Endothelial cell of umbilical vein (primary cell): ENCODE data around the gene KIRREL2. TPM values are rescaled to one million over a fixed set of nuclear protein-coding genes. Genes with fewer than 3 reads are reported as not detected.

Experiments
- BruUV-seq: library from RNA; stranded (reverse); fragments of 400-500 nt; replicated peaks from 2 replicates; lab custom pipeline; 2021; lab: Mats Ljungman, UMichigan
- CTCF ChIA-PET: fragments of 300-600, 350-600 bp; sonication (Branson Sonifier 250); formaldehyde crosslinking; loops from one replicate; lab custom pipeline; 2021; ENCODE audit warnings: antibody characterized with exemption, inconsistent platforms; lab: Charles Lee
- POLR2A ChIA-PET: fragments of 300-600, 350-600 bp; sonication (Branson Sonifier 250); formaldehyde crosslinking; loops from one replicate; lab custom pipeline; 2021; ENCODE audit warnings: antibody characterized with exemption, inconsistent platforms; lab: Charles Lee
- DNase-seq: peaks from one replicate; pipeline ENCODE4 v3.0.0-alpha.2; 2011; ENCODE audit warnings: low read depth, low spot score
- FAIRE-seq: peaks from 2 replicates; lab custom pipeline; 2011; peaks lifted over from hg19 to GRCh38; lab: Jason Lieb, UNC
- H2AFZ ChIP-seq: 2 replicates; pipeline ENCODE4 v1.6.0; 2012; ENCODE audit warnings: low read depth, low read length, control low read depth, inconsistent platforms
- H3K27ac ChIP-seq: 2 replicates; pipeline ENCODE4 v1.5.1; 2011; ENCODE audit warnings: low read depth, mild to moderate bottlenecking, control low read depth, low read length, moderate library complexity; ENCODE audit not compliant: insufficient read depth
- H3K27me3 ChIP-seq, 2 experiments: 2 replicates each; pipeline versions ENCODE4 v1.6.0 to v1.6.1; 2011; ENCODE audit warnings: low read length in 2 of 2, mixed read lengths in 1 of 2; ENCODE audit not compliant: control insufficient read depth in 2 of 2, insufficient read depth in 2 of 2
- H3K36me3 ChIP-seq, 2 experiments: 2 replicates in 1 of 2; 3 replicates in 1 of 2; pipeline ENCODE4 v1.5.1; 2011; ENCODE audit warnings: low read length in 2 of 2, mild to moderate bottlenecking in 1 of 2, moderate library complexity in 1 of 2; ENCODE audit not compliant: control insufficient read depth in 2 of 2, insufficient read depth in 2 of 2; ENCODE audit errors: extremely low read depth in 1 of 2
- H3K4me1 ChIP-seq: 3 replicates; pipeline ENCODE4 v1.5.1; 2011; ENCODE audit warnings: mild to moderate bottlenecking, low read length; ENCODE audit not compliant: control insufficient read depth, insufficient read depth; ENCODE audit errors: extremely low read depth
- H3K4me2 ChIP-seq: 2 replicates; pipeline ENCODE4 v1.6.1; 2011; ENCODE audit warnings: low read length, control low read depth, mixed read lengths; ENCODE audit not compliant: insufficient read depth
- H3K4me3 ChIP-seq, 3 experiments: fragments of 200-600 bp in 1 of 3; sonication (generic), shearing (Covaris generic) in 1 of 3; replicated peaks in 1 of 3; 2 replicates each; pipeline ENCODE4 v1.5.1; 2011 to 2016; ENCODE audit warnings: control low read depth in 3 of 3, low read length in 3 of 3, mild to moderate bottlenecking in 2 of 3, inconsistent platforms in 1 of 3, low read depth in 1 of 3, moderate library complexity in 1 of 3; ENCODE audit not compliant: insufficient read depth in 1 of 3
- H3K79me2 ChIP-seq: 2 replicates; pipeline ENCODE4 v1.6.0; 2012; ENCODE audit warnings: low read length, inconsistent platforms; ENCODE audit not compliant: control insufficient read depth, insufficient read depth
- H3K9ac ChIP-seq: replicated peaks from 2 replicates; pipeline ENCODE3; 2011; ENCODE audit warnings: low read length, control low read depth; ENCODE audit not compliant: insufficient read depth; ENCODE audit errors: extremely low read depth
- H3K9me1 ChIP-seq: replicated peaks from 3 replicates; pipeline ENCODE4 v1.6.0; 2011; ENCODE audit warnings: mild to moderate bottlenecking, low read length; ENCODE audit not compliant: control insufficient read depth, insufficient read depth; ENCODE audit errors: extremely low read depth
- H3K9me3 ChIP-seq: replicated peaks from 2 replicates; pipeline ENCODE4 v1.5.1; 2012; ENCODE audit warnings: low read length, inconsistent platforms; ENCODE audit not compliant: control insufficient read depth, insufficient read depth
- H4K20me1 ChIP-seq: replicated peaks from 2 replicates; pipeline ENCODE3; 2011; ENCODE audit warnings: mild to moderate bottlenecking, low read length; ENCODE audit not compliant: control insufficient read depth, insufficient read depth; ENCODE audit errors: extremely low read depth
- EZH2 ChIP-seq: IDR thresholded peaks from 2 replicates; pipeline ENCODE4 v1.6.1; 2012; ENCODE audit warnings: borderline replicate concordance, low read depth, mild to moderate bottlenecking, moderate library complexity, low read length, inconsistent platforms; ENCODE audit not compliant: severe bottlenecking
- FOS ChIP-seq: IDR thresholded peaks from 2 replicates; pipeline ENCODE4 v1.6.1; 2011; ENCODE audit warnings: mild to moderate bottlenecking, low read length, moderate library complexity, borderline replicate concordance; ENCODE audit not compliant: insufficient read depth
- GATA2 ChIP-seq: IDR thresholded peaks from 2 replicates; pipeline ENCODE4 v1.7.0; 2011; ENCODE audit warnings: low read depth, mild to moderate bottlenecking, moderate library complexity, mixed read lengths, low read length; ENCODE audit not compliant: insufficient read length, insufficient read depth
- JUN ChIP-seq: IDR thresholded peaks from 2 replicates; pipeline ENCODE4 v1.6.1; 2011; ENCODE audit warnings: borderline replicate concordance, low read depth; ENCODE audit not compliant: insufficient read length, insufficient read depth
- MYC ChIP-seq: IDR thresholded peaks from one replicate; pipeline ENCODE4 v1.6.1; 2011; ENCODE audit warnings: mild to moderate bottlenecking, low read depth, low read length
- POLR2A ChIP-seq: IDR thresholded peaks from 2 replicates; pipeline ENCODE4 v1.6.1; 2012; ENCODE audit warnings: low read depth, mild to moderate bottlenecking, control low read depth, low read length
- POLR2AphosphoS5 ChIP-seq: IDR thresholded peaks from 2 replicates; pipeline ENCODE4 v1.6.1; 2012; ENCODE audit warnings: low read depth, mild to moderate bottlenecking, control low read depth, low read length, moderate library complexity; ENCODE audit not compliant: insufficient read depth
- dilution Hi-C: fragments of 300-500 bp; cut with MboI; formaldehyde crosslinking; loops from one replicate; pipeline ENCODE4 v1.15.0; 2019; ENCODE audit warnings: low sequenced_read_pairs; ENCODE audit not compliant: extremely low pct_ligation_motif_present
- intact Hi-C: fragments of 100-400 bp; cut with micrococcal nuclease; formaldehyde crosslinking; loops from one replicate; pipeline ENCODE4 v1.10.0; 2022
- polyA plus RNA-seq, 4 experiments: library from polyadenylated mRNA; depleted of rRNA in 3 of 4; stranded (reverse) in 3 of 4; unstranded in 1 of 4; fragments of >200 nt; gene quantifications; 2 replicates each; pipeline versions ENCODE4 v1.2.1 to v1.2.3, GENCODE V29; 2011 to 2012; ENCODE audit warnings: missing spikeins in 1 of 4
- total RNA-seq: library from RNA; stranded (reverse); gene quantifications from 2 replicates; pipeline ENCODE4 v1.2.3, GENCODE V29; 2021
- TF ChIP-seq, protein P1 (sequence below), 2 donors: IDR thresholded peaks; 1 replicate in 1 of 2; 2 replicates in 1 of 2; pipeline ENCODE4 v1.5.1; 2011; ENCODE audit warnings: low read length in 2 of 2, mild to moderate bottlenecking in 2 of 2, moderate library complexity in 2 of 2, control low read depth in 1 of 2, inconsistent platforms in 1 of 2, low read depth in 1 of 2; ENCODE audit not compliant: insufficient read depth in 1 of 2; ENCODE audit errors: extremely low read depth in 1 of 2
- TF ChIP-seq, protein P2 (sequence below): IDR thresholded peaks from 2 replicates; pipeline ENCODE4 v1.6.1; 2011; ENCODE audit not compliant: insufficient read depth, insufficient read length

KIRREL2 gene
- total and polyA plus RNA-seq, 2 donors (not counting 3 experiments of a cell fraction or from before 2014, with no cell fraction given): not detected

DNA sequence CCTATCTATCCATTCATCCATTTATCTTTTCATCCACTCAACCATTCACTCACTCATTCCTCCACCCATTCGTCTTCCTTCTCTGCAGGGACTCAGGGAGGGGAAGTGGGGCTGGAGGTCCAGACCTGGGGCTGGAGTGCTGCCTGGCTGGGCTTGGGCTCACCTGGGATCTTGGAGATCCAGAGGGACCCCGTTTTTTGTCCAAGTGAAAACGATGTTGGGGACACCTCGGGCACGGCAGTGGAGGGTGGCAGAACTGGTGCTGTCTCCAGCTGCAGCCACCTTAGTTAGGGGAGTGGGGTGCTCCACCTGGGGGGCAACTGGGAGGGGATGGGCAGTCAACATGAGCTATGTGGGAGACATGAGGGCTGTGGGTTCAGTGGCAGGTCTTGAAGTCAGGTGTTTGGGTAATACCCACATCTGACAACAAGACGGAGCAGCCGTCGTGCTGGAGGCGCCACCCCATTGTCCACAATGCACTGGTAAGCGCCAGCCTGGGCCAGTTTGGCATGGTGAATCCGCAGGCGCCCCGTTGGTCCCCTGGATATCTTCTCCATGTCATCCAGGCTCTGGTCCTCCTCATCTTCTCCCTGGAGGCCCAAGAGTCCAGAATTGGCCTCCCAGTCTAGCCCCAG lies 14.6 kb upstream of the KIRREL2 start:
- BruUV-seq: no TSS peak
- dilution Hi-C loops (no loop called here), intact Hi-C loops (no loop called here)
- H3K9me3 ChIP-seq: no peaks in the 10 kb centered on the region
- DNase-seq: no peak
- H3K4me3 ChIP-seq: no peak overlapping the region
- no peaks in the 10 kb centered on the region for H3K36me3 ChIP-seq
- POLR2A ChIA-PET: no interaction called here
- H4K20me1 ChIP-seq: no peaks in the 10 kb centered on the region
- H3K9me1 ChIP-seq: no peaks in the 10 kb centered on the region
- no peak overlapping the region for H3K4me2 ChIP-seq
- TF ChIP-seq, protein P1, sequence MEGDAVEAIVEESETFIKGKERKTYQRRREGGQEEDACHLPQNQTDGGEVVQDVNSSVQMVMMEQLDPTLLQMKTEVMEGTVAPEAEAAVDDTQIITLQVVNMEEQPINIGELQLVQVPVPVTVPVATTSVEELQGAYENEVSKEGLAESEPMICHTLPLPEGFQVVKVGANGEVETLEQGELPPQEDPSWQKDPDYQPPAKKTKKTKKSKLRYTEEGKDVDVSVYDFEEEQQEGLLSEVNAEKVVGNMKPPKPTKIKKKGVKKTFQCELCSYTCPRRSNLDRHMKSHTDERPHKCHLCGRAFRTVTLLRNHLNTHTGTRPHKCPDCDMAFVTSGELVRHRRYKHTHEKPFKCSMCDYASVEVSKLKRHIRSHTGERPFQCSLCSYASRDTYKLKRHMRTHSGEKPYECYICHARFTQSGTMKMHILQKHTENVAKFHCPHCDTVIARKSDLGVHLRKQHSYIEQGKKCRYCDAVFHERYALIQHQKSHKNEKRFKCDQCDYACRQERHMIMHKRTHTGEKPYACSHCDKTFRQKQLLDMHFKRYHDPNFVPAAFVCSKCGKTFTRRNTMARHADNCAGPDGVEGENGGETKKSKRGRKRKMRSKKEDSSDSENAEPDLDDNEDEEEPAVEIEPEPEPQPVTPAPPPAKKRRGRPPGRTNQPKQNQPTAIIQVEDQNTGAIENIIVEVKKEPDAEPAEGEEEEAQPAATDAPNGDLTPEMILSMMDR (IDR thresholded peaks at IDR 0.05; ENCODE audit: extremely low read depth in 1 of 2, insufficient read depth in 1 of 2, low read depth in 1 of 2, low read length in 2 of 2): no peak
- TF ChIP-seq FOS (no peak), POLR2A (no peak), POLR2AphosphoS5 (no peak), GATA2 (no peak), EZH2 (no peak), JUN (no peak), MYC (no peak)
- TF ChIP-seq, protein P2, sequence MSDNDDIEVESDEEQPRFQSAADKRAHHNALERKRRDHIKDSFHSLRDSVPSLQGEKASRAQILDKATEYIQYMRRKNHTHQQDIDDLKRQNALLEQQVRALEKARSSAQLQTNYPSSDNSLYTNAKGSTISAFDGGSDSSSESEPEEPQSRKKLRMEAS: no peak
- no peak overlapping the region for H2AFZ ChIP-seq
- peaks cover 20 to 30% of the 10 kb centered on the region in 2 experiments for H3K27me3 ChIP-seq
- CTCF ChIA-PET: no interaction called here
- no peaks in the 10 kb centered on the region for H3K79me2 ChIP-seq
- no peaks in the 10 kb centered on the region for H3K4me1 ChIP-seq
- FAIRE-seq: no peak
- no peak overlapping the region for H3K27ac ChIP-seq
- H3K9ac ChIP-seq: no peak overlapping the region
